Uterus (tissue), 2 donors: ENCODE data around the gene SETBP1.

Experiments
- POLR2A ChIP-seq, 2 donors: fragments of 450-650 bp; IDR thresholded peaks; one replicate each; pipeline ENCODE4 v1.6.1; 2016; ENCODE audit warnings: antibody characterized with exemption in 2 of 2, mild to moderate bottlenecking in 1 of 2, moderate library complexity in 1 of 2
- TF ChIP-seq, protein P1 (sequence below), 4 experiments: fragments of 200-600 bp in 2 of 4; fragments of 450-650 bp in 2 of 4; sonication (generic) in 2 of 4; IDR thresholded peaks; one replicate each; pipeline ENCODE4 v1.5.1; 2016 to 2019; ENCODE audit warnings: antibody characterized with exemption in 4 of 4, mild to moderate bottlenecking in 2 of 4, moderate library complexity in 1 of 4

DNA sequence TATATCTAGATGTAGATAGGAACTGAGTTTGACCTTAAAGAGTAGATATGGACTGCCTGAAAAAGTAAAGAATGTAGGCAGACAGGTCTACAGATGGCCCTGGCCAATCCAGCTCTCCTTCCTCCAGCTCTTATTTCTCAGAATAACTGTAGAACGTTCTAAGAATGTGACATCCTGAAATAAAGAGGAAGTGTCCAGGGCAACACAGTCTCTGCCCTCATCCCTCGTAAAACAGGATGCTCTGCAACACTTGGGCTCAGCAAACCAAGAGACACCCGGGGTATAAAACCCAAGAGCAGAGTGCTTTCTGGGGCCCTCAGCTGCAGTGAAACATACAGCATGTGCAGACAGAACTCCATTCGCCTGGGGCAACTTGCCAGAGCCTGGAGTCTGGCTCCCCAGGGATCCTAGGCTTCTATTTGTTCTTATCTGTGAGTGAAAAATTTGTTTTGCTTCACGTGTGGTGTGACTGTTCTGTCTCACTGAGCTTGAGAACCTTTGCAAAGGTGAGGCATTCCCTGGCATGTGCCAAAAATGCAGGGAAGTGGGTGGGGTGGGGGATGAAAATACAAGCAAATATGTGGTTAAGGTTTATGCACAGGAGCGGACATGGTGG is 401.0 kb downstream of the SETBP1 start:
- TF ChIP-seq, protein P1, sequence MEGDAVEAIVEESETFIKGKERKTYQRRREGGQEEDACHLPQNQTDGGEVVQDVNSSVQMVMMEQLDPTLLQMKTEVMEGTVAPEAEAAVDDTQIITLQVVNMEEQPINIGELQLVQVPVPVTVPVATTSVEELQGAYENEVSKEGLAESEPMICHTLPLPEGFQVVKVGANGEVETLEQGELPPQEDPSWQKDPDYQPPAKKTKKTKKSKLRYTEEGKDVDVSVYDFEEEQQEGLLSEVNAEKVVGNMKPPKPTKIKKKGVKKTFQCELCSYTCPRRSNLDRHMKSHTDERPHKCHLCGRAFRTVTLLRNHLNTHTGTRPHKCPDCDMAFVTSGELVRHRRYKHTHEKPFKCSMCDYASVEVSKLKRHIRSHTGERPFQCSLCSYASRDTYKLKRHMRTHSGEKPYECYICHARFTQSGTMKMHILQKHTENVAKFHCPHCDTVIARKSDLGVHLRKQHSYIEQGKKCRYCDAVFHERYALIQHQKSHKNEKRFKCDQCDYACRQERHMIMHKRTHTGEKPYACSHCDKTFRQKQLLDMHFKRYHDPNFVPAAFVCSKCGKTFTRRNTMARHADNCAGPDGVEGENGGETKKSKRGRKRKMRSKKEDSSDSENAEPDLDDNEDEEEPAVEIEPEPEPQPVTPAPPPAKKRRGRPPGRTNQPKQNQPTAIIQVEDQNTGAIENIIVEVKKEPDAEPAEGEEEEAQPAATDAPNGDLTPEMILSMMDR (IDR thresholded peaks at IDR 0.05): no peak
- TF ChIP-seq POLR2A (IDR thresholded peaks at IDR 0.05): no peak
